Uterus (tissue), 4 donors: ENCODE data around the gene MOG. TPM values are rescaled to one million over a fixed set of nuclear protein-coding genes. Genes with fewer than 3 reads are reported as not detected.
"Not testable (repeated sequence)": the region's sequence is repeated elsewhere in the genome, so short reads cannot be mapped to it uniquely, and the experiment has no call there.

Source experiments
- DNase-seq, 2 donors: peaks; one replicate each; pipeline ENCODE4 v3.0.0-alpha.2; 2019 to 2020
- H3K27ac ChIP-seq, 2 donors: fragments of 200-600 bp; sonication (generic); 1 replicate in 1 of 2; 2 replicates in 1 of 2; pipeline ENCODE4 v1.5.1; 2016 to 2018
- H3K27me3 ChIP-seq, 2 donors: fragments of 200-600 bp; sonication (generic); one replicate each; pipeline ENCODE4 v1.5.1; 2018 to 2019; ENCODE audit warnings: control low read depth in 1 of 2
- H3K36me3 ChIP-seq, 2 donors: fragments of 200-600 bp; sonication (generic); one replicate each; pipeline ENCODE4 v1.5.1; 2019; ENCODE audit warnings: control low read depth in 1 of 2
- H3K4me1 ChIP-seq, 2 donors: fragments of 200-600 bp; sonication (generic); one replicate each; pipeline ENCODE4 v1.5.1; 2018 to 2019; ENCODE audit warnings: control low read depth in 1 of 2
- H3K4me3 ChIP-seq, 2 donors: fragments of 200-600 bp; sonication (generic); 1 replicate in 1 of 2; 2 replicates in 1 of 2; pipeline ENCODE4 v1.5.1; 2018 to 2019; ENCODE audit warnings: mild to moderate bottlenecking in 1 of 2
- H3K9me3 ChIP-seq, 2 donors: fragments of 200-600 bp; sonication (generic); one replicate each; pipeline ENCODE4 v1.5.1; 2019; ENCODE audit warnings: control low read depth in 1 of 2
- POLR2A ChIP-seq, 2 donors: fragments of 450-650 bp; IDR thresholded peaks; one replicate each; pipeline ENCODE4 v1.6.1; 2016; ENCODE audit warnings: antibody characterized with exemption in 2 of 2, mild to moderate bottlenecking in 1 of 2, moderate library complexity in 1 of 2
- intact Hi-C: fragments of 100-400 bp; cut with DNase I; formaldehyde crosslinking; loops from one replicate; pipeline ENCODE4 v1.15.1; 2023; ENCODE audit warnings: low total_unique reads
- total RNA-seq, 4 donors: library from RNA; depleted of rRNA in 3 of 4; stranded (reverse); fragments of >200 nt in 3 of 4; gene quantifications; one replicate each; pipeline versions ENCODE4 v1.1.0 to v1.2.4, GENCODE V29; 2014 to 2023
- TF ChIP-seq, protein P1 (sequence below), 4 experiments: fragments of 200-600 bp in 2 of 4; fragments of 450-650 bp in 2 of 4; sonication (generic) in 2 of 4; IDR thresholded peaks; one replicate each; pipeline ENCODE4 v1.5.1; 2016 to 2019; ENCODE audit warnings: antibody characterized with exemption in 4 of 4, mild to moderate bottlenecking in 2 of 4, moderate library complexity in 1 of 4
- donor health status: DM: yes; HTN: yes; CAD: no.

MOG gene
- total RNA-seq, 4 donors from 2014 or later, result not detected

DNA sequence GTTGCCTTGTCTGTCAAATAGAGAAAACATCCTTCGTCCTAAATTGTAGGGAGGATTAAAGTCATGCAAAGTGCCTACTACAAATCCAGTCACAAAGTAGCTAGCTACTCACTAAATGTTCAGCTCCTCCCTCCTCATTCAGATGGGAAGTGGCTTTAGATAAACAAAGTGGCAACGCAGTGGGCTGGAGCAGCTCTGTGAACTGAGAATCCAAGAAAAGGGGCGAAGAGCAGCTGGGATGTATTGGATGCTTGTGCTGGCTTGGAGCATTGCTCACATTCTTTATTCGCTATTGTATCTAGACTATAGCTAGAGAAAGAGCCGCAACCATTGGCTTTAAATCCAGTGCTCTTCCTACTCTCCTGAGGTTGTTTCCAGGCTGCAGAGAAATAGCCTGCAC lies 10.3 kb downstream of the MOG start:
- H3K4me1 ChIP-seq, result no peaks in the 10 kb centered on the region
- no peak for TF ChIP-seq POLR2A (IDR thresholded peaks at IDR 0.05)
- TF ChIP-seq, protein P1, sequence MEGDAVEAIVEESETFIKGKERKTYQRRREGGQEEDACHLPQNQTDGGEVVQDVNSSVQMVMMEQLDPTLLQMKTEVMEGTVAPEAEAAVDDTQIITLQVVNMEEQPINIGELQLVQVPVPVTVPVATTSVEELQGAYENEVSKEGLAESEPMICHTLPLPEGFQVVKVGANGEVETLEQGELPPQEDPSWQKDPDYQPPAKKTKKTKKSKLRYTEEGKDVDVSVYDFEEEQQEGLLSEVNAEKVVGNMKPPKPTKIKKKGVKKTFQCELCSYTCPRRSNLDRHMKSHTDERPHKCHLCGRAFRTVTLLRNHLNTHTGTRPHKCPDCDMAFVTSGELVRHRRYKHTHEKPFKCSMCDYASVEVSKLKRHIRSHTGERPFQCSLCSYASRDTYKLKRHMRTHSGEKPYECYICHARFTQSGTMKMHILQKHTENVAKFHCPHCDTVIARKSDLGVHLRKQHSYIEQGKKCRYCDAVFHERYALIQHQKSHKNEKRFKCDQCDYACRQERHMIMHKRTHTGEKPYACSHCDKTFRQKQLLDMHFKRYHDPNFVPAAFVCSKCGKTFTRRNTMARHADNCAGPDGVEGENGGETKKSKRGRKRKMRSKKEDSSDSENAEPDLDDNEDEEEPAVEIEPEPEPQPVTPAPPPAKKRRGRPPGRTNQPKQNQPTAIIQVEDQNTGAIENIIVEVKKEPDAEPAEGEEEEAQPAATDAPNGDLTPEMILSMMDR (IDR thresholded peaks at IDR 0.05), result no peak
- peaks cover 0 to 7% of the 10 kb centered on the region in 2 donors for H3K27me3 ChIP-seq
- intact Hi-C loops, result no loop called here
- no peaks in the 10 kb centered on the region for H3K9me3 ChIP-seq
- DNase-seq, result no peak
- H3K4me3 ChIP-seq, result no peak overlapping the region
- no peaks in the 10 kb centered on the region for H3K36me3 ChIP-seq
- no peak overlapping the region for H3K27ac ChIP-seq

DNA sequence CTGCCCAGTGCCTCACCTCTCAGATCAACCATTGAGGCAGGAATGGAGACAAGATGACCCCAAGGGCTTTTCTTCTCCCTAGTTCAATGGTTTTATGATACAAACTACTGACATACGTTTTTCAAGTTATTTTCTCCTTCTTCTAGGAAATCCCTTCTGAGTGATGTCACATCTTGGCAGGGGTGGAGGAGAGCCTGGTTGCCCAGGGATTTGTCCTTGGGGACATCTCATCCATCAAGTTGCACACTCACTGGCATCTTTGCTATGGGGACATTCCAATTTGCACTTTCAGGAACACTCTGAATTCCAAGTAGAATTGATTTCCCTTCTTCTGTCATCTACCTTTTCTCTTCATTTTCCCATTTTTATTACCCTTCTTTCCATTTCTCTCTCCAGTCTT lies 14.1 kb downstream of the MOG start:
- no peaks in the 10 kb centered on the region for H3K4me1 ChIP-seq
- no peak overlapping the region for H3K27ac ChIP-seq
- H3K9me3 ChIP-seq, result no peaks in the 10 kb centered on the region
- TF ChIP-seq, protein P1 (IDR thresholded peaks at IDR 0.05), result no peak
- TF ChIP-seq POLR2A (IDR thresholded peaks at IDR 0.05), result no peak
- H3K4me3 ChIP-seq, result no peak overlapping the region
- no peaks in the 10 kb centered on the region for H3K27me3 ChIP-seq
- intact Hi-C loops, result no loop called here
- DNase-seq, result no peak
- H3K36me3 ChIP-seq, result no peaks in the 10 kb centered on the region

DNA sequence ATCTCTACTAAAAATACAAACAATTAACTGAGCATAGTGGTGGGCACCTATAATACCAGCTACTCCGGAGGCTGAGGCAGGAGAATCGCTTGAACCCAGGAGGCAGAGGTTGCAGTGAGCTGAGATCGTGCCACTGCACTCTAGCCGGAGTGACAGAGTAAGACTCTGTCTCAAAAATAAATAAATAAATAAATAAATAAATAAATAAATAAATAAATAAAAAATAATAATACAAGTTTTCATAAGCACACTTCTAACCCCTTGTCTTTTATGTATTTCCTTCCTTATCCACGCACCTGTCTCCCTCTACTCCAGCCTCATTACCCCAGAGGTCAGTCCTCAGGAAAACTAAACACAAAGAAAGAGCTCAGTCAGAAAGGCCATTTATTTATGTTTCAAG lies 15.2 kb downstream of the MOG start:
- intact Hi-C loops, H3K4me1 ChIP-seq, H3K9me3 ChIP-seq, H3K27me3 ChIP-seq, H3K27ac ChIP-seq, H3K4me3 ChIP-seq, H3K36me3 ChIP-seq, DNase-seq: not testable (repeated sequence)

DNA sequence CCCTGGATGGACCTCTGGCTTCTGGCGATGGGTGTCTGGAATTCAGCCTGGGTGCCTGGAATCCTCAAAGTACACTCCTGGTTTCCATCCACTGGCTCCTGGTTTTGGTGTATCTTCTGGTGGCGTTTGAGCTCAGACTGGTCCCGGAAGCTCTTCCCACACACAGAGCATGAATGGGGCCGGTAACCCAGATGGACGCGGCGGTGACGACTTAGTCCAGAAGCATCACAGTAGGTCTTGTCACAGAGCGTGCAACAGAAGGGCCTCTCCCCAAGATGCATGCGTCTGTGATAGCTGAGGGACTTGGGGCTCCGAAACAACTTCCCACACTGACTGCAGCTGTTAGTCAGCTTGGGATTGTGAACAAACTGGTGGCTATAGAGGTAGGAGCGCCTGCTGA lies 16.3 kb downstream of the MOG start:
- Histone ChIP-seq H3K27ac (no peak overlapping the region), H3K9me3 (no peaks in the 10 kb centered on the region), H3K36me3 (no peaks in the 10 kb centered on the region), H3K4me1 (no peaks in the 10 kb centered on the region), H3K27me3 (no peaks in the 10 kb centered on the region), H3K4me3 (no peak overlapping the region)
- no peak for TF ChIP-seq POLR2A (IDR thresholded peaks at IDR 0.05)
- TF ChIP-seq, protein P1 (IDR thresholded peaks at IDR 0.05), result no peak
- DNase-seq, result no peak
- intact Hi-C loops, result no loop called here

DNA sequence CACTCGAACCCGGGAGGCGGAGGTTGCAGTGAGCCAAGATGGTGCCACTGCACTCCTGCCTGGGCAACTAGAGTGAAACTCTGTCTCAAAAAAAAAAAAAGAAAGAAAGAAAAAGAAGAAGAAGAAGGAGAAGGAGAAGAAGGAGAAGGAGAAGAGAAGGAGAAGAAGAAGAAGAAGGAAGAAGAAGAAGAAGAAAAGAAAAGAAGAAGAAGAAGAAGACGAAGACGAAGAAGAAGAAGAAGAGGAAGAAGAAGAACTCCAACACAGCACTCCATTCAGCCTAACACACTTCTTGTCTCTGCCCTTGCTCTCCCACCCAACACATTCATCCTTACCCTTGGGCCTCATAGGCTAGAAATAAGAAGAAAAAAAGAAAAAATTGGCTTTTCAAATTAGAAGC lies 17.1 kb downstream of the MOG start:
- Histone ChIP-seq H3K27me3 (no peaks in the 10 kb centered on the region), H3K4me3 (no peak overlapping the region), H3K36me3 (no peaks in the 10 kb centered on the region), H3K4me1 (no peaks in the 10 kb centered on the region), H3K27ac (no peak overlapping the region), H3K9me3 (no peaks in the 10 kb centered on the region)
- no peak for DNase-seq
- intact Hi-C loops, result no loop called here
- TF ChIP-seq, protein P1 (IDR thresholded peaks at IDR 0.05), result no peak
- TF ChIP-seq POLR2A (IDR thresholded peaks at IDR 0.05), result no peak

DNA sequence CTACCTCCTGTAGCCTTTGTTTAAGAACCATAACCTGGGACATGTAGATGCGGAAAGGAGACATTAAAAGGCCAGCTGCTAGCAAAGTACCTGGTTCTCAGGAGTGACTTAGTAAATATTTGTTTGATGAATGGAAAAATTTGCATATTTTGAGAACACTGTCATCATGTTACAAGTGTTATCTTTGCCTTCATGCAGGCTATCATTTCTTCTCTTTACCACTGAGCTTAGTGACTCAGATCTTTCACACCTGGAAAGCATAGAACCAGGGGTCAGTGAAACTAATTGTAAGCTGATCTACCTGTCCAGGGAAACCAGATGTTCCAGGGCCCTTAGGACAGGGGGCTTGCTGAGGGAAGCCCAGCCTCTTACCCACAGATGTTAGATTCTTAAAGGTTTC lies 18.7 kb downstream of the MOG start:
- intact Hi-C loops, result no loop called here
- H3K4me1 ChIP-seq, result no peaks in the 10 kb centered on the region
- no peaks in the 10 kb centered on the region for H3K36me3 ChIP-seq
- no peaks in the 10 kb centered on the region for H3K27me3 ChIP-seq
- H3K27ac ChIP-seq, result no peak overlapping the region
- H3K9me3 ChIP-seq, result no peaks in the 10 kb centered on the region
- H3K4me3 ChIP-seq, result no peak overlapping the region
- TF ChIP-seq POLR2A (IDR thresholded peaks at IDR 0.05), result no peak
- TF ChIP-seq, protein P1 (IDR thresholded peaks at IDR 0.05), result no peak
- DNase-seq, result no peak
